GM21737 (cell line): ENCODE measurements around the gene DESI2.
"Not testable (repeated sequence)": the region's sequence is repeated elsewhere in the genome, so short reads cannot be mapped to it uniquely, and the experiment has no call there.

ENCODE experiments used
- ATAC-seq: cut with Tn5 transposase; IDR thresholded peaks from one replicate; pipeline ENCODE4 v1.9.1; 2021; ENCODE audit warnings: mild to moderate bottlenecking, moderate library complexity; ENCODE audit not compliant: unreplicated experiment

DESI2 gene

GRCh38 chr1:244654108-244655038 is 1.4 kb downstream of the DESI2 start:
- ATAC-seq, result no peak

- ATAC-seq, result no peak
These were observed 2.3 kb downstream of the DESI2 start for GRCh38 chr1:244655186-244655585.

GRCh38 chr1:244657421-244657820 is 4.5 kb downstream of the DESI2 start:
- no peak for ATAC-seq

GRCh38 chr1:244659694-244660093 is 6.8 kb downstream of the DESI2 start:
- ATAC-seq, result no peak

GRCh38 chr1:244660595-244660994 is 7.7 kb downstream of the DESI2 start:
- ATAC-seq, result no peak

- not testable (repeated sequence) for ATAC-seq
These were observed 8.8 kb downstream of the DESI2 start for GRCh38 chr1:244661569-244662312.

- no peak for ATAC-seq
These were observed 9.7 kb downstream of the DESI2 start for GRCh38 chr1:244662599-244662998.

- no peak for ATAC-seq
These were observed 11.4 kb downstream of the DESI2 start for GRCh38 chr1:244664353-244664752.

- peak; percentile 76 for ATAC-seq
These were observed 12.9 kb downstream of the DESI2 start for GRCh38 chr1:244665771-244666217.

GRCh38 chr1:244666672-244667418 is 13.9 kb downstream of the DESI2 start:
- not testable (repeated sequence) for ATAC-seq

GRCh38 chr1:244667797-244668196 is 14.9 kb downstream of the DESI2 start:
- ATAC-seq, result no peak

- no peak for ATAC-seq
These were observed 20.2 kb downstream of the DESI2 start for GRCh38 chr1:244672946-244673682.

GRCh38 chr1:244674446-244674845 is 21.5 kb downstream of the DESI2 start:
- ATAC-seq, result no peak

GRCh38 chr1:244675167-244675566 is 22.2 kb downstream of the DESI2 start:
- no peak for ATAC-seq

GRCh38 chr1:244678697-244679096 is 25.8 kb downstream of the DESI2 start:
- ATAC-seq, result no peak

- ATAC-seq, result no peak
These were observed 27.7 kb downstream of the DESI2 start for GRCh38 chr1:244680667-244681066.

- not testable (repeated sequence) for ATAC-seq
These were observed 29.2 kb downstream of the DESI2 start for GRCh38 chr1:244682087-244682486.

GRCh38 chr1:244695937-244696336 is 43.0 kb downstream of the DESI2 start:
- no peak for ATAC-seq

- no peak for ATAC-seq
These were observed 46.8 kb downstream of the DESI2 start for GRCh38 chr1:244699741-244700140.

- no peak for ATAC-seq
These were observed 47.9 kb downstream of the DESI2 start for GRCh38 chr1:244700808-244701207.
